ENCODE data around the gene C19orf12. TPM values are rescaled to one million over a fixed set of nuclear protein-coding genes. Genes with fewer than 3 reads are reported as not detected.

C19orf12 gene
- total and polyA plus RNA-seq, 2 of the 13 experiments (the other 11 are each of a cell fraction or from before 2014, with no cell fraction given) = 17.7 to 34.4 TPM

GRCh38 chr19:29714953-29715700 lies at the start of gene C19orf12 (continued):
- peak; percentile 71; the same call in 1 of the 2 replicates for TF ChIP-seq ZNF782 (CRISPR knock-in tag; IDR thresholded peaks at IDR 0.05; ENCODE audit: borderline replicate concordance)
- no peak for TF ChIP-seq ZC3H13 (CRISPR knock-in tag; IDR thresholded peaks at IDR 0.05)
- no peak for TF ChIP-seq SRSF9 (IDR thresholded peaks at IDR 0.05; ENCODE audit: borderline replicate concordance, insufficient read depth, low read depth, low read length, poor library complexity, severe bottlenecking)
- TF ChIP-seq TRIM22 (IDR thresholded peaks at IDR 0.05) = no peak
- peak; percentile 92; the same call in 1 of the 3 replicates for TF ChIP-seq MXI1 (IDR thresholded peaks at IDR 0.05; ENCODE audit: borderline replicate concordance, low read depth, low read length)
- peak; percentile 21; the same call in 1 of the 2 replicates for TF ChIP-seq ZBTB34 (CRISPR knock-in tag; IDR thresholded peaks at IDR 0.05)
- TF ChIP-seq SKI (IDR thresholded peaks at IDR 0.05; ENCODE audit: partially characterized antibody) = peak; percentile 11
- 0 out of 2 replicates have a peak, but pooled peaks have one; percentile 12 for TF ChIP-seq ZNF768 (CRISPR knock-in tag; IDR thresholded peaks at IDR 0.05)
- TF ChIP-seq ZNF678 (CRISPR knock-in tag; IDR thresholded peaks at IDR 0.05) = no peak
- no peak for TF ChIP-seq ZBTB44 (CRISPR knock-in tag; IDR thresholded peaks at IDR 0.05)
- peak; percentile 47; the same call in 1 of the 2 replicates for TF ChIP-seq TAF1 (CRISPR knock-in tag; IDR thresholded peaks at IDR 0.05)
- TF ChIP-seq ZC3H4 (CRISPR knock-in tag; IDR thresholded peaks at IDR 0.05; ENCODE audit: borderline replicate concordance) = no peak
- TF ChIP-seq RCOR2 (CRISPR knock-in tag; IDR thresholded peaks at IDR 0.05) = no peak
- TF ChIP-seq ZNF124 (CRISPR knock-in tag; IDR thresholded peaks at IDR 0.05) = no peak
- no peak for TF ChIP-seq ZBTB3 (CRISPR knock-in tag; IDR thresholded peaks at IDR 0.05; ENCODE audit: borderline replicate concordance, low read depth)
- TF ChIP-seq ZNF3 (CRISPR knock-in tag; IDR thresholded peaks at IDR 0.05) = no peak
- no peak for TF ChIP-seq PREB (CRISPR knock-in tag; IDR thresholded peaks at IDR 0.05)
- TF ChIP-seq THAP11 (CRISPR knock-in tag; IDR thresholded peaks at IDR 0.05) = peak; percentile 57; the same call in 1 of the 2 replicates
- peak; percentile 87 for TF ChIP-seq MYC (CRISPR knock-in tag; IDR thresholded peaks at IDR 0.05; ENCODE audit: borderline replicate concordance)
- no peak for TF ChIP-seq EP300 (IDR thresholded peaks at IDR 0.05; ENCODE audit: low read depth in 2 of 2, low read length in 2 of 2)
- TF ChIP-seq EP300 (CRISPR knock-in tag; IDR thresholded peaks at IDR 0.05; ENCODE audit: borderline replicate concordance) = no peak
- TF ChIP-seq ZNF30 (CRISPR knock-in tag; IDR thresholded peaks at IDR 0.05) = no peak
- no peak for TF ChIP-seq ZNF101 (CRISPR knock-in tag; IDR thresholded peaks at IDR 0.05; ENCODE audit: borderline replicate concordance, low read depth)
- TF ChIP-seq HES4 (CRISPR knock-in tag; IDR thresholded peaks at IDR 0.05; ENCODE audit: borderline replicate concordance) = peak; percentile 82; the same call in 1 of the 2 replicates
- no peak for TF ChIP-seq STAT5B (CRISPR knock-in tag; IDR thresholded peaks at IDR 0.05)
- TF ChIP-seq ZNF615 (CRISPR knock-in tag; IDR thresholded peaks at IDR 0.05; ENCODE audit: borderline replicate concordance) = no peak
